Activated T-helper 2 cell treated with anti-CD3 and anti-CD28 coated beads, Interferon-gamma antibody, Interleukin-2, Interleukin-4, amounts not matched to agents 10 μg/mL and 5 μg/mL and 100 μg/mL, durations not matched to agents 14 hours and 24 hours and 36 hours (primary cell): Measurements from ENCODE around the gene UBQLN4. TPM values are rescaled to one million over a fixed set of nuclear protein-coding genes. Genes with fewer than 3 reads are reported as not detected.
A peak's percentile ranks its signal among the peaks of the same experiment; 100 is the strongest.

Source experiments
- DNase-seq: peaks from one replicate; pipeline ENCODE4 v3.0.0; 2021; ENCODE audit warnings: low spot score
- H3K27ac Mint-ChIP-seq: one replicate; pipeline ENCODE4 v1.8.0; 2021; ENCODE audit warnings: mixed read lengths
- H3K27me3 Mint-ChIP-seq: one replicate; pipeline ENCODE4 v1.8.0; 2021; ENCODE audit warnings: low read depth, mixed read lengths
- H3K36me3 Mint-ChIP-seq: one replicate; pipeline ENCODE4 v1.8.0; 2021; ENCODE audit warnings: low read depth, mixed read lengths
- H3K4me1 Mint-ChIP-seq: one replicate; pipeline ENCODE4 v1.8.0; 2021; ENCODE audit warnings: low read depth, mixed read lengths
- H3K4me3 Mint-ChIP-seq: one replicate; pipeline ENCODE4 v1.8.0; 2021; ENCODE audit warnings: low read depth, mild to moderate bottlenecking, moderate library complexity, mixed read lengths
- H3K9me3 Mint-ChIP-seq: one replicate; pipeline ENCODE4 v1.8.0; 2021; ENCODE audit warnings: mixed read lengths
- intact Hi-C: fragments of 100-400 bp; cut with micrococcal nuclease; formaldehyde crosslinking; loops from one replicate; pipeline ENCODE4 v1.15.1; 2023
- total RNA-seq: library from RNA; stranded (reverse); gene quantifications from 2 replicates; pipeline ENCODE4 v1.2.3, GENCODE V29; 2022

Gene UBQLN4
- total RNA-seq, 1 donor from 2014 or later, result 71.3 TPM

DNA sequence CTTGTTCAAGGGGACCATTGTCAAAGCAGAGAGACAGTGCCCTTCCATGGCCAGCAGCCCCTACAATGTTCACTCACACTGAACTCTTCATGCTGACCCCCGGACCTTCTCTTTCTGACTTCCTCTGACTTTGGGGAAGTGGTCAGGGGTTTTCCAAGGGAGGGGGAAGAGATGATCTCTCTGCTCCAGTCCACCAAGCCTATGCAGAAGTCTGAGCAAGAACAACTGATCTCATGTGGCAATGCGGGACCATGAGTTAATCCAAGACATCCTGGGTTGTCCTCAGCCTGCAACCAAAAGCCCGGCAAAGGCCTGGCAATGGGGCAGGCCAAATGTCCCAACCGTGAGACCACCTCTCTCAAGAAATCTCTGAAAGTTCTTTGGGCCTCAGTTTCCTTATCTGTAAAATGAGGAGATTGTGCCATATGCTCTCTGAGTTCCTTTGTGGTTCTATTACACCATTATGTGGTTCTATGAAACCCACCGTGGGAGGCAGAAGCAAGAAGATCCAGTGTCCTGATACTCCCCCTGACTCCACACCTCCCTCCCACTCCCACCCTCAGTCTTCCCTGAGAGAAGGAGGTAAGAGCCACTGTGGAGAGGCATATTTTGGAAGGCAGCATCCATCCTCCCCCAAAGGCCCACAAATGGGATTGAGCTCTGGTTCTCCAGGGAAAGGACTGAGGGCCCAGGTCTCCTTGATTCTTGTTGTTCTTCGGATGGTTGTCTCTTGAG is 63.4 kb downstream of the UBQLN4 start:
- H3K27ac Mint-ChIP-seq, result no peak overlapping the region
- DNase-seq, result no peak
- H3K4me1 Mint-ChIP-seq, result peaks cover 15% of the 10 kb centered on the region
- no peaks in the 10 kb centered on the region for H3K27me3 Mint-ChIP-seq
- H3K9me3 Mint-ChIP-seq, result no peaks in the 10 kb centered on the region
- no peaks in the 10 kb centered on the region for H3K36me3 Mint-ChIP-seq
- H3K4me3 Mint-ChIP-seq, result no peak overlapping the region
- intact Hi-C loops, result no loop called here

DNA sequence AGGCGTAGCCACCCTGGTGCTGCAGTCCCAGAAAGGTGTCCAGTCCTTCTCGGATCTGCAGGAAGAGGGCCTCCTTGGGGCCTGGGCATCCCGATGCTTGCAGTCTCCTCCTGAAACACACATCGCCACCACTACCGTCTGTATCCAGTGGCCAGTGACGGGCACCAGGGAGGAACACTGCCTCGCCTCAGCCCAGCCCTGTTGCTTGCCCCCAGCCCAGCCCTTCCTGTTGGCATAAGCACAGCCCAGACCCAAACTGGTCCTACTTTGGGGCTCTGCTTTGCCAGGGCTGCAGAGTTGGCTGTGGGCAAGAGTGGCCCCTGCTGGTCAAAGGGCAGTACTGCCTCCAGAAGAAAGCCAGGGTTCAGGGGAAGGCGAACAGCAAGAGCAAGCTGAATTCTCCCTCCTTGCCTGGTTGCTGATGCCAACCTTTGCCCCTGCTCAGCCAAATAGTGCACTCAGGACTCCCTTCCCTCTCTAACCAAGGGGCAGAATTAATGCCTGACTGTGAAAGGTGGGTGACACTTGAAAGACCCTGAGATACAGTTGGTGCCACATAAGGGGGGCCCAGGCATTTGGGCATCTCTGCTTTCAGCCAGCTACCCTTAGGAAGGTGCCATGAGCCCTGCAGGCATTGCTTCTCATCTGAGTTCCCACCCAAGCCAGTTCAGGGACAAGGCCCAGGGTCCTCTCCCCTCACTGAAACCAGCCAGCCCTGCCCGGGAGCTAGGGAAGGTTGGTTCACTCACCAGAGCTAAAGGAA is 64.2 kb downstream of the UBQLN4 start:
- no peak overlapping the region for H3K27ac Mint-ChIP-seq
- no peaks in the 10 kb centered on the region for H3K9me3 Mint-ChIP-seq
- DNase-seq, result peak; percentile 72
- H3K4me3 Mint-ChIP-seq, result no peak overlapping the region
- intact Hi-C loops, result loop anchor here (1.0 kb wide), 2 partner anchors 51 to 55 kb away; partner anchors contain the start of gene KHDC4
- H3K4me1 Mint-ChIP-seq, result peaks cover 15% of the 10 kb centered on the region
- no peaks in the 10 kb centered on the region for H3K27me3 Mint-ChIP-seq
- H3K36me3 Mint-ChIP-seq, result no peaks in the 10 kb centered on the region

Other genes starting within 250 kb of the UBQLN4 start
- gene GON4L, start 196.6 kb downstream of the UBQLN4 start, total RNA-seq, result 56.2 and 68.3 TPM in 2 replicates
- gene SYT11, start 194.2 kb downstream of the UBQLN4 start, total RNA-seq, result 22.3 and 23.3 TPM in 2 replicates
- 20.0 and 27.0 TPM in 2 replicates for gene RIT1, start 142.4 kb downstream of the UBQLN4 start, total RNA-seq
- 78.4 and 83.5 TPM in 2 replicates for gene KHDC4, start 119.4 kb downstream of the UBQLN4 start, total RNA-seq
- not detected in 2 replicates for gene RXFP4, start 112.2 kb downstream of the UBQLN4 start, total RNA-seq
- 211 and 216 TPM in 2 replicates for gene ARHGEF2, start 75.3 kb downstream of the UBQLN4 start, total RNA-seq
- gene SSR2, start 32.8 kb downstream of the UBQLN4 start, total RNA-seq, result 227 and 239 TPM in 2 replicates
- 71.0 and 72.5 TPM in 2 replicates for gene LAMTOR2, start 984 bp upstream of the UBQLN4 start, total RNA-seq
- 0.18 and 0.21 TPM in 2 replicates for gene RAB25, start 7.4 kb upstream of the UBQLN4 start, total RNA-seq
- 1.2 and 1.6 TPM in 2 replicates for gene MEX3A, start 28.7 kb upstream of the UBQLN4 start, total RNA-seq
- gene LMNA, start 60.9 kb upstream of the UBQLN4 start, total RNA-seq, result 246 and 247 TPM in 2 replicates
- 128 and 132 TPM in 2 replicates for gene SEMA4A, start 99.8 kb upstream of the UBQLN4 start, total RNA-seq
- 62.6 and 63.7 TPM in 2 replicates for gene SLC25A44, start 140.3 kb upstream of the UBQLN4 start, total RNA-seq
- gene PMF1, start 159.2 kb upstream of the UBQLN4 start, total RNA-seq, result 115 and 117 TPM in 2 replicates
- gene BGLAP, start 188.4 kb upstream of the UBQLN4 start, total RNA-seq, result 1.7 and 2.2 TPM in 2 replicates
- 5.8 and 7.1 TPM in 2 replicates for gene PAQR6, start 194.3 kb upstream of the UBQLN4 start, total RNA-seq
- gene SMG5, start 229.0 kb upstream of the UBQLN4 start, total RNA-seq, result 83.2 and 89.3 TPM in 2 replicates
- 6.8 and 7.8 TPM in 2 replicates for gene TMEM79, start 230.5 kb upstream of the UBQLN4 start, total RNA-seq
- 19.1 and 19.8 TPM in 2 replicates for gene GLMP, start 241.9 kb upstream of the UBQLN4 start, total RNA-seq
- not detected in 2 replicates for gene VHLL, start 245.5 kb upstream of the UBQLN4 start, total RNA-seq